Testis (tissue), 2 donors: Measurements from ENCODE around the gene CCNG1.

Experiments
- POLR2A ChIP-seq: fragments of 450-650 bp; IDR thresholded peaks from one replicate; pipeline ENCODE4 v1.6.1; 2017; ENCODE audit warnings: antibody characterized with exemption, mild to moderate bottlenecking, moderate library complexity
- TF ChIP-seq, protein P1 (sequence below), 3 experiments: fragments of 450-650 bp in 2 of 3; fragments of 200-600 bp in 1 of 3; sonication (generic) in 1 of 3; IDR thresholded peaks; one replicate each; pipeline ENCODE4 v1.5.1; 2016 to 2019; ENCODE audit warnings: antibody characterized with exemption in 3 of 3, mild to moderate bottlenecking in 2 of 3, moderate library complexity in 1 of 3

DNA sequence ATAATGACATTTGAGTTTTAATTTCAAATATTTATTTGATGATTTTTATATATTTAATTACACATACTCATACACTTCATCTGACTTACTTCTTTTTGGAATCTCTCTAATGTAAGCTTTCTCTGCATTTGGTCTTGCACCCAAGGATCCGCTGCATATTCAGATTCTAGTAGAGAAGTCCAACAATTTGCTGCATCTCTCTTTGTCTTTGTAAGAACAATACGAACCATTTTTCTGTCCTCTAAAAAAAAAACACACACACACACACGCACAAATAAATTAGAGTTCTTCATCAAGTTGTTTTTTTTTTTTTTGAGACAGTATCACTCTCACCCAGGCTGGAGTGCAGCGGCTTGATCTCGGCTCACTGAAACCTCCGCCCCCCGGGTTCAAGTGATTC lies 19.4 kb downstream of the CCNG1 start:
- TF ChIP-seq, protein P1, sequence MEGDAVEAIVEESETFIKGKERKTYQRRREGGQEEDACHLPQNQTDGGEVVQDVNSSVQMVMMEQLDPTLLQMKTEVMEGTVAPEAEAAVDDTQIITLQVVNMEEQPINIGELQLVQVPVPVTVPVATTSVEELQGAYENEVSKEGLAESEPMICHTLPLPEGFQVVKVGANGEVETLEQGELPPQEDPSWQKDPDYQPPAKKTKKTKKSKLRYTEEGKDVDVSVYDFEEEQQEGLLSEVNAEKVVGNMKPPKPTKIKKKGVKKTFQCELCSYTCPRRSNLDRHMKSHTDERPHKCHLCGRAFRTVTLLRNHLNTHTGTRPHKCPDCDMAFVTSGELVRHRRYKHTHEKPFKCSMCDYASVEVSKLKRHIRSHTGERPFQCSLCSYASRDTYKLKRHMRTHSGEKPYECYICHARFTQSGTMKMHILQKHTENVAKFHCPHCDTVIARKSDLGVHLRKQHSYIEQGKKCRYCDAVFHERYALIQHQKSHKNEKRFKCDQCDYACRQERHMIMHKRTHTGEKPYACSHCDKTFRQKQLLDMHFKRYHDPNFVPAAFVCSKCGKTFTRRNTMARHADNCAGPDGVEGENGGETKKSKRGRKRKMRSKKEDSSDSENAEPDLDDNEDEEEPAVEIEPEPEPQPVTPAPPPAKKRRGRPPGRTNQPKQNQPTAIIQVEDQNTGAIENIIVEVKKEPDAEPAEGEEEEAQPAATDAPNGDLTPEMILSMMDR (IDR thresholded peaks at IDR 0.05): no peak
- TF ChIP-seq POLR2A: no peak
